B cell (primary cell): ENCODE data around the gene AEN. TPM values are rescaled to one million over a fixed set of nuclear protein-coding genes. Genes with fewer than 3 reads are reported as not detected.

Source experiments
- ATAC-seq: fragments of 200-7000 bp; cut with Tn5 transposase; one replicate; pipeline ENCODE4 v1.10.0; 2021; ENCODE audit warnings: low read depth, mild to moderate bottlenecking, moderate number of reproducible peaks, moderate library complexity
- CTCF ChIA-PET: fragments of 350-600 bp; sonication (Branson Sonifier 250); formaldehyde crosslinking; loops from one replicate; lab custom pipeline; 2021; ENCODE audit warnings: antibody characterized with exemption, inconsistent platforms; lab: Charles Lee
- POLR2A ChIA-PET: fragments of 350-600 bp; sonication (Branson Sonifier 250); formaldehyde crosslinking; loops from one replicate; lab custom pipeline; 2021; ENCODE audit warnings: antibody characterized with exemption; lab: Charles Lee
- DNase-seq: peaks from one replicate; pipeline ENCODE4 v3.0.0; 2013
- H2AFZ ChIP-seq: 2 replicates; pipeline ENCODE4 v1.6.1; 2012; ENCODE audit warnings: mild to moderate bottlenecking, low read depth, low read length; ENCODE audit not compliant: insufficient read depth, poor library complexity, severe bottlenecking
- H3K27ac ChIP-seq, 2 donors: 1 replicate in 1 of 2; 2 replicates in 1 of 2; pipeline ENCODE4 v1.5.1; 2012 to 2013; ENCODE audit warnings: low read length in 2 of 2, mild to moderate bottlenecking in 2 of 2, moderate library complexity in 1 of 2
- H3K27me3 ChIP-seq, 4 experiments: fragments of 200-600 bp in 1 of 4; sonication (generic) in 1 of 4; replicated peaks in 1 of 4; 1 replicate in 2 of 4; 2 replicates in 2 of 4; pipeline versions ENCODE4 v1.6.1 to v1.7.0; 2013 to 2016; ENCODE audit warnings: low read length in 3 of 4, mild to moderate bottlenecking in 2 of 4, mixed read lengths in 1 of 4, moderate library complexity in 1 of 4; ENCODE audit not compliant: insufficient read depth in 4 of 4, control insufficient read depth in 3 of 4; ENCODE audit errors: control extremely low read depth in 1 of 4
- H3K36me3 ChIP-seq, 2 experiments: replicated peaks in 1 of 2; 1 replicate in 1 of 2; 2 replicates in 1 of 2; pipeline versions ENCODE4 v1.6.1 to v1.7.1; 2013; ENCODE audit warnings: low read length in 1 of 2; ENCODE audit not compliant: insufficient read depth in 2 of 2, control insufficient read depth in 1 of 2; ENCODE audit errors: control extremely low read depth in 1 of 2, extremely low read depth in 1 of 2
- H3K4me1 ChIP-seq, 2 donors: fragments of 200-600 bp in 1 of 2; sonication (generic) in 1 of 2; 1 replicate in 1 of 2; 2 replicates in 1 of 2; pipeline versions ENCODE4 v1.5.1 to v1.6.1; 2013 to 2017; ENCODE audit warnings: low read length in 2 of 2; ENCODE audit not compliant: control insufficient read depth in 2 of 2, insufficient read depth in 2 of 2
- H3K4me2 ChIP-seq: replicated peaks from 2 replicates; pipeline ENCODE3; 2012; ENCODE audit warnings: mild to moderate bottlenecking, low read depth, low read length; ENCODE audit not compliant: poor library complexity, severe bottlenecking
- H3K4me3 ChIP-seq, 5 experiments: fragments of 200-600 bp in 1 of 5; sonication (generic) in 1 of 5; 1 replicate in 3 of 5; 2 replicates in 2 of 5; pipeline versions ENCODE4 v1.5.1 to v1.7.0; 2011 to 2016; ENCODE audit warnings: low read length in 4 of 5, mild to moderate bottlenecking in 4 of 5, low read depth in 2 of 5, control low read depth in 1 of 5, moderate library complexity in 1 of 5; ENCODE audit not compliant: insufficient read depth in 1 of 5; ENCODE audit errors: control extremely low read depth in 1 of 5, extremely low read depth in 1 of 5
- H3K79me2 ChIP-seq: fragments of 200-600 bp; sonication (generic); one replicate; pipeline ENCODE4 v1.6.0; 2016; ENCODE audit warnings: low read length; ENCODE audit not compliant: control insufficient read depth, insufficient read depth
- H3K9ac ChIP-seq: fragments of 200-600 bp; sonication (generic); 2 replicates; pipeline ENCODE4 v1.6.1; 2017; ENCODE audit warnings: mild to moderate bottlenecking, low read length, moderate library complexity
- H3K9me3 ChIP-seq, 3 donors: one replicate each; pipeline versions ENCODE4 v1.6.1 to v1.7.1; 2013; ENCODE audit warnings: low read length in 2 of 3; ENCODE audit not compliant: control insufficient read depth in 2 of 3, insufficient read depth in 1 of 3; ENCODE audit errors: control extremely low read depth in 1 of 3
- H4K20me1 ChIP-seq: 2 replicates; pipeline ENCODE4 v1.6.0; 2012; ENCODE audit warnings: mild to moderate bottlenecking, low read length; ENCODE audit not compliant: insufficient read depth, control insufficient read depth, poor library complexity, severe bottlenecking
- H3K27ac Mint-ChIP-seq: one replicate; pipeline ENCODE4 v1.8.0; 2021; ENCODE audit warnings: mixed read lengths
- H3K27me3 Mint-ChIP-seq: one replicate; pipeline ENCODE4 v1.8.0; 2021; ENCODE audit warnings: mixed read lengths
- H3K4me1 Mint-ChIP-seq: one replicate; pipeline ENCODE4 v1.8.0; 2021; ENCODE audit warnings: mixed read lengths
- H3K4me3 Mint-ChIP-seq: one replicate; pipeline ENCODE4 v1.8.0; 2021; ENCODE audit warnings: mixed read lengths
- H3K9me3 Mint-ChIP-seq: one replicate; pipeline ENCODE4 v1.8.0; 2022; ENCODE audit warnings: mixed read lengths; ENCODE audit not compliant: insufficient read depth
- EZH2 ChIP-seq: IDR thresholded peaks from 2 replicates; pipeline ENCODE4 v1.6.1; 2012; ENCODE audit warnings: borderline replicate concordance, low read depth, mild to moderate bottlenecking, moderate library complexity, low read length; ENCODE audit not compliant: insufficient read depth, poor library complexity, severe bottlenecking
- WGBS: methylation state at CpG from one replicate; pipeline ENCODE4 v1.1.5; 2013; ENCODE audit warnings: missing lambda C conversion rate; ENCODE audit not compliant: insufficient coverage; 5-methylcytosine and 5-hydroxymethylcytosine counted together
- intact Hi-C: fragments of 100-400 bp; cut with micrococcal nuclease; formaldehyde crosslinking; loops from one replicate; pipeline ENCODE4 v1.10.0; 2022
- polyA plus RNA-seq: library from polyadenylated mRNA; depleted of rRNA; stranded (reverse); fragments of >200 nt; gene quantifications from 2 replicates; pipeline ENCODE4 v1.2.3, GENCODE V29; 2012
- total RNA-seq, 2 donors: library from RNA; stranded (reverse); fragments of 120-200 nt in 1 of 2; gene quantifications; 1 replicate in 1 of 2; 2 replicates in 1 of 2; pipeline versions ENCODE4 v1.2.3 to v1.2.4, GENCODE V29; 2013 to 2022
- TF ChIP-seq, protein P1 (sequence below): fragments of 200-600 bp; IDR thresholded peaks from one replicate; pipeline ENCODE4 v1.8.0; 2022; ENCODE audit warnings: antibody characterized with exemption, mild to moderate bottlenecking

Gene AEN
- total and polyA plus RNA-seq, 2 donors (not counting 1 experiment from before 2014, with no cell fraction given) = 18.5 to 42.9 TPM

DNA sequence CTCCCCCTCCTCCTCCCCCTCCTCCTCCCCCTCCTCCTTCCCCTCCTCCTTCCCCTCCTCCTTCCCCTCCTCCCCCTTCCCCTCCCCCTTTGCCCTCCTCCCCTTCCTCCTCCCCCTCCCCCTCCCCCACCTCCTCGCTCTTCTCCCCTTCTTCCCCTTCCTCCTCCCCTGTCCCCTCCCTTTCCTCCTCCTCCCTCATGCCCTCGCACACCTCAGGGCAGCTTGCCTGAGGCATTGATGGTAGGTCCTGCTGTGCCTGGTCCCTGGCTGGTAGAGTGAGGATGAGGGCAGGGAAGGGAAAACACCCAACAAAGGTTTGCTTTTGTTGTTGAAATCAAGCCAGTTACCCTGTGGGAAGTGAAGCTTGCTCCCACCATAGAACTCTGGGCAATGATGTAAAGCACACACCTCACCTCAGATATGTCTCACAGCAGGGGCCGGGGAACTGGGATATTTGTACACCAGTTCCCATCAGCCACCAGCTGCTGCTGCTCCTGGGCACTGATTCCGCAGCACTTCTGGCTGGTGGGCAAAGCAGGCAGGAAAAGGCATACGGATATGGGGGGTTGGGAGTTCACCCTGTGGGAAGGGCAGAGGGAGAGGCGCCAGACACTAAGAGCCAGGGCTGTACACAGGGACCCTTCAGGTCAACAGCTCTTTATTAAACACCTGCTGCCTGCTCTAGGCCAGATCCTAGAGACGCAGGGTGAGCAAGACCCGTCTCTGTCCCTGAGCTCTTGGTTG lies 31.5 kb downstream of the AEN start:
- Histone ChIP-seq H3K9me3 (peaks cover 0 to 16% (median 0%) of the 10 kb centered on the region in 3 donors), H3K79me2 (peaks cover 44% of the 10 kb centered on the region), H3K4me3 (no peak overlapping the region), H3K4me2 (peak overlapping the region; percentile 38), H3K27ac (peak overlapping the region in 1 of 2 donors; percentile 25), H2AFZ (no peak overlapping the region), H3K36me3 (peaks cover 0 to 58% of the 10 kb centered on the region in 2 experiments), H3K4me1 (peaks cover 85 to 93% of the 10 kb centered on the region in 2 donors), H3K27me3 (no peaks in the 10 kb centered on the region), H3K9ac (no peak overlapping the region), H4K20me1 (no peaks in the 10 kb centered on the region)
- POLR2A ChIA-PET = no interaction called here
- peaks cover 83% of the 10 kb centered on the region for H3K4me1 Mint-ChIP-seq
- 72% methylated on average over 3 of the region's 8 CpGs for WGBS
- H3K27ac Mint-ChIP-seq = peak overlapping the region; percentile 85
- ATAC-seq (no peak), DNase-seq (no peak)
- no peaks in the 10 kb centered on the region for H3K27me3 Mint-ChIP-seq
- intact Hi-C loops = no loop called here
- H3K4me3 Mint-ChIP-seq = peak overlapping the region; percentile 5
- TF ChIP-seq, protein P1, sequence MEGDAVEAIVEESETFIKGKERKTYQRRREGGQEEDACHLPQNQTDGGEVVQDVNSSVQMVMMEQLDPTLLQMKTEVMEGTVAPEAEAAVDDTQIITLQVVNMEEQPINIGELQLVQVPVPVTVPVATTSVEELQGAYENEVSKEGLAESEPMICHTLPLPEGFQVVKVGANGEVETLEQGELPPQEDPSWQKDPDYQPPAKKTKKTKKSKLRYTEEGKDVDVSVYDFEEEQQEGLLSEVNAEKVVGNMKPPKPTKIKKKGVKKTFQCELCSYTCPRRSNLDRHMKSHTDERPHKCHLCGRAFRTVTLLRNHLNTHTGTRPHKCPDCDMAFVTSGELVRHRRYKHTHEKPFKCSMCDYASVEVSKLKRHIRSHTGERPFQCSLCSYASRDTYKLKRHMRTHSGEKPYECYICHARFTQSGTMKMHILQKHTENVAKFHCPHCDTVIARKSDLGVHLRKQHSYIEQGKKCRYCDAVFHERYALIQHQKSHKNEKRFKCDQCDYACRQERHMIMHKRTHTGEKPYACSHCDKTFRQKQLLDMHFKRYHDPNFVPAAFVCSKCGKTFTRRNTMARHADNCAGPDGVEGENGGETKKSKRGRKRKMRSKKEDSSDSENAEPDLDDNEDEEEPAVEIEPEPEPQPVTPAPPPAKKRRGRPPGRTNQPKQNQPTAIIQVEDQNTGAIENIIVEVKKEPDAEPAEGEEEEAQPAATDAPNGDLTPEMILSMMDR = no peak
- TF ChIP-seq EZH2 = no peak
- no peaks in the 10 kb centered on the region for H3K9me3 Mint-ChIP-seq
- CTCF ChIA-PET = interaction anchor here (8.8 kb wide), 1 partner anchor 26 kb away, joined by 120 read pairs; no protein-coding TSS in a partner anchor
